ENCODE data around the gene ACADS.

ACADS gene

DNA sequence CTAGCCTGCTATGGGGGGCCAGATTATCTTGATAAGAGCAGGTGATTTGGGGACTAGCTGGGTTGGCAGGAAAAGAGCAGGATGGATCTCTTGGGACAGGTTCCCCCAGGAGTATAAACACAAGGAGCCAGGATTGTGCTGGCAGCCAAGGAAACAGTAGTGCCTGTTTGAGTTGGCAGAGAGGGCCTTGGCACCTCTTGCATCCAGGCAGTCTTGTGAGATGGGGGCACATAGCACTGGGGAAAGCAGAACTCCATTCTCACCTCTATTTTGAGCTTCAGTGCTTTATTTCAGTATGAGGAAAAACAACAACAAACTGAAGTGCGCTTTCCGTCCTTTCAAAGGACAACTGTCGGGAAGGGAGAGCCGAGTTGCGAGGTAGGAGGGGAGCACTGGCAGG, 24.7 kb upstream of the ACADS start:
- DNase-seq (ENCODE audit: low read depth in 2 of 2): no peak

DNA sequence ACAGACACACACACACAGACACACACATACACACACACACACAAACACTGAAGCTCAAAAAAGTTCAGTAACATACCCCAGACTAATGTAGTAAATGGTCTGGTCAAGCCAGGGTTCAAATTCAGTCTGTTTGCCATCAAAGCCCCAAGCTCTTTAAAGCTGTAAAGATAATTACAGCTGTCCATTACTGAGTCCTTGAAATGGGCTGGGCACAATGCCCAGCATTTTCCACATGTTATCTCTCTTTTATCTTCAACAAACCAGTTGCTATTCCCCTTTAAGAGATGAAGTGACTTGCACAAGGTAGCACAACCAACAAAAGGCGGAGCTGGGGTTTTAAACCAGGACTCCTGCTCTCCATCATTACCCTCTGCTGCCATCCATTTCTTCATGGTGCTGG, 23.0 kb upstream of the ACADS start:
- DNase-seq (ENCODE audit: low read depth in 2 of 2): no peak

DNA sequence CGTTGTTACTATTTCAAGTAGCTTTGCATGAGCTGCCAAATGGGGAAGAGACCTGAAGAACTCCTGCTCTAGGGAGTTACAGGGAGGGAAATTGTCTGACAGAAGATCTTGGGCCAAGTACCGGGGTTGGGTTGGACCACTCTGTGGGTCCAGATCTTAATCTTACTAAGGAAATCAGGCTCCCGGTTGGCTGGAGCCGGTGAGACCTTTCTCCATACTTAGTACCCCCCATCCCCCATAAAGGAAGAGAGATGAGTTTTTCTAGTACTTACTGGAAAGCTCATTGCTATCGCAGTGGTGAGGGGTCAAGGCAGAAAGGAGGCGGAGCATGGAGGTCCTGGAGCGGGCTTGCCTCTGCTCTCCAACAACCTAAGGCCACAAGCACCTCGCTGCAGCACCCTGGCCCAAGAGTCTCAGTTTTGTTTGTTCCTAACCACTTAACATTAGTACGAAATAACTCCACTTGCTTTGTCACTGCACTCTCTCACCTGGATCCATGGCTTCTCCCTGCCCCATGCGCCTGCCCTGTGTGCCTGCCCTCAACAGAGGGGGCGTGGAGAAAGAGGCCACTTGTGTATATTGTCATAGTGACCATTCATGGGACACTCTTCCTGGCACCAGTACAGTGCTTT, 22.2 kb upstream of the ACADS start:
- no peak for DNase-seq (ENCODE audit: low read depth in 2 of 2)

DNA sequence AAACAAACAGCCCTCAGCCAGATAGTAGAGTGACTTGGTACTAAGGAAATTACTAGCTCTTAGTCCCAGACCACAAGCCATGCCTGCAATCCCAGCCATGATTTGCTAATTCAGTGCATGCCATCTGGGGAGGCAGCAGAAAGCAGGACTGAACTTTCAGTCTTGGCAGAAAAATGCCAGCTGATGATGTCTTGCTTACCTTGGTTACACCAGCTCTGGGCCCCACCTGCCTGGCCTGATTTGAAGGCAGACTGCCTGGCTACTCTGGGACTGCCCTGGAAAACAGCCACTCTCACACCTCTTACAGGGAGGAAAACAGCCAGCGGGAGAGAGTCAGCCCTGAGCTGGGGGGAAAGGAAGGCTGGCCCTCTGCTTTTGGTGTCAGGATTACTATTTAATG, 20.0 kb upstream of the ACADS start:
- no peak for DNase-seq (ENCODE audit: low read depth in 2 of 2)

DNA sequence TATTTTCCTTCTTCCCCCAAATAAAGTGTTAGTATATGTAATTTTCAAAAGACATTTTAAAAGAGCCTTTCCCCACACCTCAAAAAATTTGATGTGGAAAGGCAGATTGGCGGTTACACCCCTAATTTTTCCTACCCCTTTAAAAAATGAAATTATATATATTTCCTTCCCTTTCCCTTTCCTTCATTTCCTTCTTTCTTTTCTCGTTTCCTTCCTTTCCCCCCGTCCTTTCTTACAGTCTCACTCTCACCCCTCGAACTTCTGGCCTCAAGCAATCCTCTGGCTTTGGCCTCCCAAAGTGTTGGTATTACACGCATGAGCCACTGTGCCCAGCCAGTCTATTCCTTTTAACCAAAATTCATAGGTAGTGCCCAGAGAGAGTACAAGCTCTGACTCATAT, 19.6 kb upstream of the ACADS start:
- no peak for DNase-seq (ENCODE audit: low read depth in 2 of 2)

DNA sequence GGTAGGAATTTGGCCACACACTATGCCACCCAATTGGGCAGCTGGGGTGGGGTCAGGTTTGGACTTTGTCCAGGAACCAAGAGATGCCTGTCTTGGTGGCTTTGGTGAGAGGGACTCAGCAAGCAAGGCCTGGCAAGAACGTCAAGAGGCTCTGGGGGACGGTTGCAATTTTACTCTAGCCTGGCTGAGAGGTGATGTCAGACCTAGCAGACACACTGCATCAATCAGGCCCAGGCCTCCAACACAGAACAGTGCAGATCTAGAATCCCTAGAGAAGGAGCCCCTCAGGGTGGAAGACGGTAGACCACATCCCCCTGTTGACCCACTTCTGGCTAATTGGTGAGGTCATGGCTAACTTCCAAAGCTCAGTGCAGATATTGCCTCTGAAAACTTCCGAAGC, 17.0 kb upstream of the ACADS start:
- DNase-seq (ENCODE audit: low read depth in 2 of 2): no peak

DNA sequence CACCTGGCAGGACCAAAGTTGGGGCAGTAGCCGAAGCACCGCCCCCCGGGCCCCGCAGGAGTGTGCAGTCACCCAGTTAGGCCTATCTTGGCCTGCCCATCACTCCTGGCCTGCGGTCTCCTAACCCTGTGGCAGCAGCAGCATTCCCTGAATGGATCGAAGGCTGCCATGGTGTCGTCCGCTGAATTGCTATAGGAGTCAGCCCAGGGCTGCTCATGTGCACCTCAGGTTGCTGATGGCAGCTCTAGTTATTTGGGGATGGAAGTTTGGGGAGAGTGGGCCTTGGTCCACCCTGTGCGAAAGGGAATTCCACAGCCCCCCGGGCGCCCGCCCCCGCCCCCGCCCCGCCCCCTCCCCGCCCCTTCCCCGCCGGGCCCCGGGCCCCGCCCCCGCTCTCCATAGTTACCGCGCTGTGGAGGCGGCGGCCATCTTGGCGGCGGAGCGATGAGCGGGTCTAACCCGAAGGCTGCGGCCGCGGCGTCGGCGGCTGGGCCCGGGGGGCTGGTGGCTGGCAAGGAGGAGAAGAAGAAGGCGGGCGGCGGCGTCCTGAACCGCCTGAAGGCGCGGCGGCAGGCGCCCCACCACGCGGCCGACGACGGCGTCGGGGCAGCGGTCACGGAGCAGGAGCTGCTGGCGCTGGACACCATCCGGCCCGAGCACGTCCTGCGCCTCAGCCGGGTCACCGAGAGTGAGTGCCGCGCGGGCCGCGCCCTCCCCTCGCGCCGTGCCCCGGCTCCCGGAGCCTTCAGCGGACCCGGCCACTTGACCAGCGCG, 15.4 kb upstream of the ACADS start, which contains the start of gene UNC119B:
TSS of gene UNC119B (plus strand) at position 428 of the 774 bp plus-strand sequence. CDS start at position 445, 17 bp downstream.
- DNase-seq (ENCODE audit: low read depth in 2 of 2): no peak

DNA sequence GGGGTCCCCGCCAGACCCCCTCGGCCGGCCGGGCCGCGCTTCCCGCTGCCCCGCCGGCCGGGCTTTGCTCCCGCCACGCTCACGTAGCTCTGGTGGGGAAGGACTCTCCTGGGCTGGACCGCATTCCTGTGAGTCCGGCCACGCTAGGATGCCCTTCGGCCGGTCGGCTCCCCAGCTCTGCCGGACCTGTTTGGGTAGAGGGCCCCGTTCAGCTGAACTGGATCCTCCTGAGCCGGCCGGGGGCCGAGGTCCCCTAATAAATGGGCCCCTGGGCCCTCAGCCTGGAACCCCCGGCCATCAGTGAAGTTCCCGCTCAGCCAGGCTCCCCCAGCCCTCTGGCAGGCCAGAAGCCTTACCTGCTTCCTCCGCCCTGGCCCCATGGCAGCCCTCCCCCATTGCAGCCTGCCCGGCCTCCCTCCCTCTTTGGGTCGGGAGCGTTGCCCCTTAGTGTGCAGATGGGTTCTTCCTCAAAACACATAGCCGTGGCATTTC, 14.8 kb upstream of the ACADS start:
- DNase-seq (ENCODE audit: low read depth in 2 of 2): no peak

DNA sequence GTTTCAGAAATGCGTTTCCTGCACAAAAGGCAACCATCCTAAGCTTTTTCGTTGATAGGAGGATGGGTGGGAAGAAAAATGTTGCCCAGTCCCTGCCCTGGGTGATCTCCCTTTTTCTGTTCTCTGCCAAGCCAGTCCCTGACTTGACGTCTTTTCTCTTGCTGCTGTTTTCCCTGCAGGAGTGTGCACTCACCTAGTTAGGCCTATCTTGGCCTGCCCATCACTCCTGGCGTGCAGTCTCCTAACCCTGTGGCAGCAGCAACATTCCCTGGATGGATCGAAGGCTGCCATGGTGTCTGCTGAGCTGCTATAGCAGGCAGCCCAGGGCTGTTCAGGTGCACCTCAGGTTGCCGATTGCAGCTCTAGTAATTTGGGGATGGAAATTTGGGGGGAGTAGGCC, 14.2 kb upstream of the ACADS start:
- DNase-seq (ENCODE audit: low read depth in 2 of 2): no peak

DNA sequence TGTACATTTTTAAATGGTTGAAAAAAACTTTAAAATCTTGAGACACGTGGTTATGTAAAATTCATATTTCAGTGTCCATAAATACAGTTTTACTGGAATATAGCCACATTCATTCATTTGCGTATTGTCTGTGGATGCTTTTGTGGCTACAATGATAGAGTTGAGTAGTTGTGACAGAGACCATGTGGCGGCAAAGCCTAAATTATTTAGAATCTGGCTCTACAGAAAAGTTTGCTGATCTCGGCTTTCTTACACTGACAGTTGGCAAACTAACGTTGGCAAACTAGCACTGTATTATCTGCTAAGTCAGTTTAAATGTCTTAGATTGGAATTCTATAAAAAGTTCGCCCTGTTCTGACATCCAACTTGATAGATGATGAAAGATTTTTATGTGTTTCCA, 13.0 kb upstream of the ACADS start:
- DNase-seq (ENCODE audit: low read depth in 2 of 2): no peak

DNA sequence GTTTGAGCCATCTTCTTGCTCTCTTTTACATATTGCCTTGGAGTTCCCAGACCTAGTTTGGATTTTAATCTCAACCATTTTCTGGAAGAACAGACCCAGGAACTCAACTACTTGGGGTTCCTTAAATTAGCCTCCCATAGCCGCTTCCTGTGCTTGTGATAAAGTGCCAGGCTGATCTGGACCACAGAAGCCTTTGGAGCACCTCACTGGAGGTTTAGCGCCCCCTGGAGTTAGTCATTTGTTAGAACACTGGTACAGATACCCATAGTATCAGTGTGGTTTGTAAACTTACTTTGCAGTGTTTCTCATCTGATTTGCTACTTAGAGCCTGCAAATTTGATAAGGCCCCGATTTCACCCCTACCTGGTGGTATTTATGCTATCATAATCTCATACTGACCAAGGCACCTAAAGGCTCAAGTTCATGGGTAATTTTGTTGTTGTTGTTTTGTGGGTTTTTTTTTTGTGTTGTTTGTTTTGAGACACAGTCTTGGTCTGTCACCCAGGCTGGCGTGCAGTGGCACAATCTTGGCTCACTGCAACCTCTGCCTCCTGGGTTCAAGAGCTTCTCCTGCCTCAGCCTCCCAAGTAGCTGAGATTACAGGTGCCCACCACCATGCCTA, 11.7 kb upstream of the ACADS start:
- peak; percentile 57 to 63 for DNase-seq (ENCODE audit: low read depth in 2 of 2)

DNA sequence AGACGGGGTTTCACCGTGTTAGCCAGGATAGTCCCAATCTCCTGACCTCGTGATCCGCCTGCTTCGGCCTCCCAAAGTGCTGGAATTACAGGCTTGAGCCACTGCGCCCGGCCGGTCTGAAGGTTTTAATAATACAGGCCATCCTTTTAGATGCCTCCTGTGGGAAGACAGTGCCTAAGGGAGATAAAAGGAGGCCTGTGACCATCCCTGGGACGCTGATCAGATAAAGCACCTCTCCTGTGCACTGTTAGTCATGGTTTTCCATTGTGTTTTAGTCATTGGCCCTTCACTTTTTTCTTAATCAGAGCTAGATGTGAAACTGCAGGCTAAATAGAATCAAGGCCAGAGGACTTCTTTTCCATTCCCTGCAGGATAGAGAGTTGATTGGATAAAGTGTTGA, 7.6 kb upstream of the ACADS start:
- DNase-seq (ENCODE audit: low read depth in 2 of 2): no peak

DNA sequence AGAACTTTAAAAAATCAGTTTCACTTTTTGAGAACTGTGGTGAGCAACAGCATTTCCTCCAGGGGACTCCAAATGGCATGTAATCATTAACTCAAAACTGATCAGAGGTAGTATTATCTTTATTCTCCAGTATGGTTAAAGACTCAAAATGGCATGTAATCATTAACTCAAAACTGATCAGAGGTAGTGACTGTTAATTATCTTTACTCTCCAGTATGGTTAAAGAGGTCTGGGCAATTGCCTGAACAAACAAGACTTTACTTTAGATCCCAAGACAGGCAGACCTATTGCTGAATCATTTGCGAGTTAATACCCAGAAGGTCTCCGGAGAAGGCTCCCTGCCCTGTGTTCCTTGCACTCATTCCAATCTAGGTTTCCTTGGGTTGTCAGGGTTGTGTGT, 6.6 kb upstream of the ACADS start:
- DNase-seq (ENCODE audit: low read depth in 2 of 2): no peak

DNA sequence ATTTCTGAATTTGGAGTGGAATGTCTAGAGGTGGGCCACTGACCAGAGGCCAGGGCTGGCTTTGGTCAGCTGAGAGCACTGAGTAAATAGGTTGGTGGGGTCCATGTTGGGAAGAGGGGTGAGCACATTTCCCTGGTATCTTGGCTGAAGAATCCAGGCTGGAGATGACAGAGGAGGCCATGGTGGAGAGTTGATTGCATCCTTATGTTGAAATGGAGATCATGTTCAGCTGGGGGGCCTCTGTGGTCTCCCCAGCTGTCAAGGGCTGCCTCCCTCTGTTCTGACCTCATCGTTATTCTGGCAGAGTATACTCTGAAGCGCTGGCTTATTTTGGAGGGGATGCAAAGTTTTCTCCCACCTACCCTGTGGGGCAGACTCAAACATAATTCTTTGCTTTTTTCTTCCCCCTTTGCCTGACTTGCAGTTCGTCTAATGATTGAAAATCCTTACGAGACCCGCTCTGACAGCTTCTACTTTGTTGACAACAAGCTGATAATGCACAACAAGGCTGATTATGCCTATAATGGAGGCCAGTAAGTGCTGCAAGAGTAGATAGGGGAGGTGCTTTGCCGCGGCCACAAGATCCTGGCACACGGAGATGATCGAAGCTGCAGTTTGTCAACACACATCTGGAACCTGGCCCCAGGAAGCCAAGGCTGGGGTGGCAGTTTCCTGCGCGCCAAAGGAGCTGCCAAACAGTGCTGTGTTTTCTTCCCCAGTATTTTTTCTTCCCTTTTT, 6.0 kb upstream of the ACADS start:
- no peak for DNase-seq (ENCODE audit: low read depth in 2 of 2)

DNA sequence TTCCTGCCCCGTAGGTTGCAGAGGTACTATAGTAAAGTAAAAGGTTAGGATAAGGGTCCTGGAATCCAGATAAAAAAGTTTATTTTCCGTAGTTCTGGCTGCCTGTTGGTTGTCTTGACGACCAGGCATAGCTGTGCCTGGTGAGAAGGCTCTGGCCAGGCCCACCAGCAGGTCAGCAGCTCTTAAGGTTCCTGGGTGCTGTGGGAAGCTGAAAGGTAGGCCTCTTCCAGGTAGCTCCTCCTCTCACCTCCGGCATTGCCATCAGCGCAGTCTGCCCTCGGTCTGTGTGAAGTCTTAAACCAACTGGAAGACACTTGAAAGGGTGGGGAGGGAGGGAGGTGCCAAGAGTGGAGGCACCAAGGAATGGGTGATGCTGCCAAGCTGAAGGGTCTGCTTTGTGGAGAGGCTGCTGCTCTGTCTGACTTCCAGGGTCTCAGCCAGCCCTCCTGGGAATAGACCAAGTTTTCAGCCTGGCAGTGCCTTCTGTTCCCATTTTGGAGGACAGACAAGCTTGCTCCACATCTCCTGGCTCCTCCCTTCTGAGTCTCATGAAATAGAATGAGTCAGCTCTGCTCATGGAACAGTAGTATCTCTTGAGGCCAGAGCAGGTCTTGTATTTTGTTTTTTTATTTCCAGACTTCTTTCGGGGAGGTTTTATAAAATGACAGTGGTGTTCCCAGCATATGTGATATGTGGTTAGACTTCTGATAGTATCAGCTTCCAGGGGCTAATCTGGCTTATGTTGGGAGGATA, 5.2 kb upstream of the ACADS start:
- DNase-seq (ENCODE audit: low read depth in 2 of 2): peak in 1 of 2 experiments; percentile 4

DNA sequence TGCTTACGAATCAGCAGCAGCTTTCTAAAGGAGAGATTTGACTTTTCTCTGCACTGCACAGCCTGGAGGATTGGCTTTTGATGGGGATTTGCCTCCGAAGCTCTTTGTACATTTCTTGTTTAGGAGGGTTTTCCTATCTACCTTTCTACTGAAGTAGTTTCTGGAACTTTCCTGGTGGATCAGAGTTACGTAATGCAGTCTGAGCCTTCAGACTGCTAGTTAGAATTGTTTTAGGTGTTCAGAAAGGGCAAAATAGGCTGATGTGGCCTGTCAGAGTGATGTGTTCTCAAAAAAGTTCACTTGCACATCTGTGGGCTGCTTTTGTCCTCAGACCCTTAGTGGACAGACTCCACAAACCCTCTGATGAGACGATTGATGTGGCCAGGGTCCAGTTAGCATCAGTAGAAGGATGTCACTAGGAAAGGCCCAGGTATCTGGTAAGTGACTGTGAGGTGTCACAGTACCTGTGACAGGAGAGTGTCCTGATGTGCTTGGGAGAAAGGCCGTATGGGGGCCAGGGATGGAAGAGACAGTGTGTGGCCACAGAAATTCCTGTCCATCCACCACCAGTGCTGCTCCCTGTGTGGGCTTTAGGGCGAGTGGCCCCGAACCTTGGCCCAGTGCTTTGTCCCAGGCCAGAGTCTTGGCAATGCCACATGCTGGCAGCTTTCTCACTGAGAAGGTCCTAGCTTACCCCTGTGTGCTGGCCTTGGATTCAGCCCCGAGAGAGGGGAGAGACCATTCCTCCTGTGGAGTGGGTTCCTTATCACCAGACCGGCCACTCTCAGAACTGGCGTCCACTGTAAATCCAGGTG, 4.4 kb upstream of the ACADS start:
- DNase-seq (ENCODE audit: low read depth in 2 of 2): no peak

DNA sequence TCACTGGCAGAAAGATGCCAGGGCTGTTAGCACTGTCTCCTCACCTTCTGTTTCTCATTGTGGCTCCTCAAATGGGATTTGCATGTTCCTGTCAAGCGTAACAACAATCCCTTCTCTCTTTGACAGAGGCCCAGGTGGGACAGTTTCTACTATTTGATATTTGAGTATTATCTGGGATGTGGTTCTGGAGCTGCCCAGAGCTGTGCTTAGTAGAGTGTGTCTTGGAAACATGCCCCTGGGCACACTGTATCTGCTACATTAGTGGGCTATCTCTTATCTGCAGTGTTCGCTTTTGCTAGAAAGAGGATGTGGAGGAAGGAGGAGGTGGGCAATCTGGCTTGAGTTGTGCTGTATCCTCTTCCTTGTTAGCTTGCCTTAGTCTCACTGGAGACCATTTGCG, 3.8 kb upstream of the ACADS start:
- no peak for DNase-seq (ENCODE audit: low read depth in 2 of 2)

DNA sequence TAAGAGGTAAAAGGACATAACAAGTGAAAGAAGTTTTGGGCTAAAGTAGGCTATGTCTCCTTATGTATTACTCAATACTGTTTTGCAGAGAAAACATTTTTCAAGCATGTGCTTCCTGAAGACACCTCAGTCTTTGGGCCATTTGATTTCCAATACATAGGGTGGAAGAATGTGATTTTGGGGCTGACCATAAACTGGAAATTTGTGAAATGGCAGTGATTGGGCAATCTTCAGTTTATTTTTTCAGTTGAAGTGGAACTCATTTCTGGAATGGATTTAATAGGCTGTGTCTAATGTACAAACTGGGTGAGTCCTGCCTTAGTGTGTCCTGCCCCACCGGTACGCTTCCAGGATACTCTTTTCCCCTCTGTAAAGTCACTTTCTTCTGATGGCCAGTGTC, 2.8 kb upstream of the ACADS start:
- DNase-seq (ENCODE audit: low read depth in 2 of 2): no peak

DNA sequence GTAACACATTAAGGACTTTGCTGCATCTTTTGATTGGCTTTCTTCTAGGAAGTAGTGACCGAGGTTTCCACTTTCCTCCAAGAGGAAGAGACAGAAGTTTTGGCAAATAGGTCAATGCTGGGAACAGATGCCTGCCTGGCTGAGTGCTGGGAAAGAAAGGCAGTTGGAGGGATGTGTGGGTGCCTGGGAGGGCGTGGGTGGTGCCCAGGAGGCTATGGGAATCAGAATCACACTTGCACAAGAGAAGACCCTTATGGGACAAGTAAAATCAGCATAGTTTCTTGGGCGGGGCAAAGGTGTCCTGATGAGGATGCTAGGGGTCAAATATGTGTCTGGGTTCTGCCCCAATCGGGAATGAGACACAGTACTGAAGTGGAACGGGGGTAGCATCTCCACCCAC, 906 bp upstream of the ACADS start:
- DNase-seq (ENCODE audit: low read depth in 2 of 2): no peak

DNA sequence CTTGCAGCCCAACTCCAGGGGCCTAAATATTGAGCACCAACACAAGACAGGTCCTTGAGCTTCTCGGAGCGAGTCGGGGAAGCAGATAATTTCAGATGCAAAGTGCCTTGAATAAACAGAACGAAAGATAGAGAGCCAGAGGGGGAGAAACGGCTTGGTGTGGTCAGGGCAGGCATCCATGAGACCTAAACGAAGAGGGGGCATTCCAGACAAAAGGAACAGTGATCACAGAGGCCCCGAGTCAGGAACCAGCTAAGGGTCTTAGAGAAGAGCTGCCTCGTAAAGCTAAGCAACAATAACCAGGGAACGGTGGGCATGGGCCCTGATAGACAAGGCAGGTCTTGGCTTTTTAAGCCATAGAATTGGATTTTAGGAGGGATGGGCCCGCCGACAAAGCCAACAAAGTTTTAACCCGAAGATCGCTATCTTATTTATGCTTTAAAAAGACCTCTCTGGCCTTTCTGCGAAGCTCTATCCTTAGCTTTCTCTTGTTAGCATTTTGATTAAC, 421 bp upstream of the ACADS start:
- no peak for DNase-seq (ENCODE audit: low read depth in 2 of 2)

DNA sequence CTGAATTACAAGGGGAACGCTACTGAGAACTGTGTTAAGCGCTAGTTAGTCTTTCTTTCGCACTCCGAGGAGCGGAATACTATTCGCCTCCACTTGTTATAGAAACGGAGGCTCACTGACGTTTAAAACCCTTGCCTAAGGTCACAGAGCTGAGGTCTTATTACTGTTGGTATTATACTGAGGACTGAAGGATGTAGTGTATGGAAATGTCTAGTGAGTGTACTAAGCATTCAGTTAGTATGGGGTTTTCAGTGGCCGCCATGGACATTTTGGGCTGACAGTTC, 826 bp downstream of the ACADS start:
- no peak for DNase-seq (ENCODE audit: low read depth in 2 of 2)

Measured in fibroblast of skin of left quadriceps (primary cell).